ENCODE data around the gene PSMA4.

- TF ChIP-seq CTCF (IDR thresholded peaks at IDR 0.05) (no peak), EP300 (IDR thresholded peaks at IDR 0.05) (no peak), POLR2AphosphoS5 (IDR thresholded peaks at IDR 0.05) (no peak)
Observed at GRCh38 chr15:78598348-78598747, 58.1 kb downstream of the PSMA4 start.

Data from stomach (tissue), 4 donors.